HepG2 (cell line): ENCODE measurements around the gene ALDH1A2. TPM values are rescaled to one million over a fixed set of nuclear protein-coding genes. Genes with fewer than 3 reads are reported as not detected.

ENCODE experiments used
- ATAC-seq: fragments of 200-7000 bp; cut with Tn5 transposase; 3 replicates; pipeline ENCODE4 v1.9.1; 2020; ENCODE audit warnings: mild to moderate bottlenecking, moderate library complexity
- BruUV-seq: library from RNA; stranded (reverse); fragments of 400-500 nt; replicated peaks from 2 replicates; lab custom pipeline; 2021; lab: Mats Ljungman, UMichigan
- CTCF ChIA-PET: fragments of 300-600 bp; formaldehyde crosslinking; extraction: SDS; loops from one replicate; lab custom pipeline; 2021; ENCODE audit warnings: low total read pairs, inconsistent platforms, low intra/inter-chr PET ratio; lab: Yijun Ruan, JAX
- POLR2A ChIA-PET: fragments of 350-600 bp; sonication (Branson Sonifier 250); formaldehyde crosslinking; loops from one replicate; lab custom pipeline; 2020; ENCODE audit warnings: antibody characterized with exemption, inconsistent platforms; lab: Yijun Ruan, JAX
- DNase-seq: peaks from one replicate; pipeline ENCODE4 v3.0.0-alpha.2; 2015; ENCODE audit warnings: low spot score
- FAIRE-seq: peaks from 3 replicates; lab custom pipeline; 2011; peaks lifted over from hg19 to GRCh38; lab: Jason Lieb, UNC
- H2AFZ ChIP-seq: one replicate; pipeline ENCODE4 v1.6.1; 2011; ENCODE audit warnings: low read length, inconsistent platforms
- H3K27ac ChIP-seq: fragments of 300-600 bp; 3 replicates; pipeline ENCODE4 v1.8.0; 2011; ENCODE audit warnings: mixed run types, mild to moderate bottlenecking, mixed read lengths, low read length, inconsistent platforms; ENCODE audit not compliant: insufficient read depth; ENCODE audit errors: extremely low read length
- H3K27me3 ChIP-seq, 2 experiments: fragments of 200-600 bp in 1 of 2; 2 replicates in 1 of 2; 3 replicates in 1 of 2; pipeline versions ENCODE4 v1.6.0 to v1.8.0; 2011; ENCODE audit warnings: low read length in 2 of 2, mild to moderate bottlenecking in 2 of 2, moderate library complexity in 2 of 2, inconsistent platforms in 1 of 2; ENCODE audit not compliant: insufficient read depth in 2 of 2, control insufficient read depth in 1 of 2
- H3K36me3 ChIP-seq, 2 experiments: fragments of 200-600 bp in 1 of 2; replicated peaks in 1 of 2; 2 replicates in 1 of 2; 3 replicates in 1 of 2; pipeline versions ENCODE4 v1.5.1 to v1.8.0; 2011; ENCODE audit warnings: low read length in 2 of 2, inconsistent platforms in 1 of 2; ENCODE audit not compliant: insufficient read depth in 2 of 2, control insufficient read depth in 1 of 2
- H3K4me1 ChIP-seq: 2 replicates; pipeline ENCODE4 v1.5.1; 2012; ENCODE audit warnings: low read length, inconsistent platforms; ENCODE audit not compliant: insufficient read depth
- H3K4me2 ChIP-seq: 2 replicates; pipeline ENCODE4 v1.6.0; 2011; ENCODE audit warnings: low read depth, low read length, inconsistent platforms
- H3K4me3 ChIP-seq, 3 experiments: fragments of 200-600 bp in 1 of 3; sonication (generic), shearing (Covaris generic) in 1 of 3; replicated peaks in 1 of 3; 2 replicates each; pipeline ENCODE4 v1.5.1; 2011 to 2016; ENCODE audit warnings: low read length in 3 of 3, inconsistent platforms in 2 of 3, low read depth in 2 of 3, mild to moderate bottlenecking in 2 of 3, control low read depth in 1 of 3, mixed read lengths in 1 of 3; ENCODE audit not compliant: insufficient read depth in 1 of 3
- H3K79me2 ChIP-seq: one replicate; pipeline ENCODE4 v1.6.1; 2011; ENCODE audit warnings: low read length, inconsistent platforms; ENCODE audit not compliant: insufficient read depth
- H3K9ac ChIP-seq: 2 replicates; pipeline ENCODE4 v1.6.0; 2011; ENCODE audit warnings: mild to moderate bottlenecking, low read depth, low read length, inconsistent platforms; ENCODE audit not compliant: insufficient read depth
- H3K9me3 ChIP-seq: 2 replicates; pipeline ENCODE4 v1.5.1; 2012; ENCODE audit warnings: mild to moderate bottlenecking, low read length
- H4K20me1 ChIP-seq: 2 replicates; pipeline ENCODE4 v1.6.0; 2011; ENCODE audit warnings: inconsistent platforms, mild to moderate bottlenecking, low read length, moderate library complexity; ENCODE audit not compliant: insufficient read depth
- AGO2 ChIP-seq: fragments of 200-400 bp; formaldehyde crosslinking; optimal IDR thresholded peaks from 2 replicates; pipeline ENCODE3; 2017; ENCODE audit warnings: mild to moderate bottlenecking, low read depth, low read length, moderate library complexity
- ETS1 ChIP-seq: sonication (generic); formaldehyde crosslinking; IDR thresholded peaks from 2 replicates; pipeline ENCODE4 v1.4.0; 2020; ENCODE audit warnings: missing genetic modification reagents
- FOXO1 ChIP-seq: sonication (generic); formaldehyde crosslinking; IDR thresholded peaks from 2 replicates; pipeline ENCODE4 v1.4.0; 2020; ENCODE audit warnings: missing genetic modification reagents
- FOXO4 ChIP-seq: sonication (generic); formaldehyde crosslinking; conservative IDR thresholded peaks from 2 replicates; pipeline ENCODE4 v1.8.1; 2023; ENCODE audit warnings: missing genetic modification reagents
- GLMP ChIP-seq: sonication (generic); formaldehyde crosslinking; IDR thresholded peaks from 2 replicates; pipeline ENCODE4 v1.9.0; 2021; ENCODE audit warnings: missing genetic modification reagents, mild to moderate bottlenecking, borderline replicate concordance
- KDM1A ChIP-seq: IDR thresholded peaks from 2 replicates; pipeline ENCODE4 v1.6.1; 2016; ENCODE audit warnings: missing compliant biosample characterization
- THAP7 ChIP-seq: sonication (generic); formaldehyde crosslinking; IDR thresholded peaks from 2 replicates; pipeline ENCODE4 v1.8.1; 2023; ENCODE audit warnings: mild to moderate bottlenecking, missing genetic modification reagents
- ZNF431 ChIP-seq: sonication (generic); formaldehyde crosslinking; IDR thresholded peaks from 2 replicates; pipeline ENCODE4 v1.9.0; 2022; ENCODE audit warnings: missing genetic modification reagents, low read depth, mild to moderate bottlenecking, borderline replicate concordance
- WGBS: methylation state at CpG from one replicate; pipeline ENCODE4 v1.1.6; 2017; ENCODE audit warnings: low lambda C conversion rate; 5-methylcytosine and 5-hydroxymethylcytosine counted together
- in situ Hi-C: cut with HindIII; loops from 2 replicates; pipeline ENCODE4 v1.10.0; 2017; ENCODE audit warnings: low pct_unique_long_range_greater_than_20kb; ENCODE audit not compliant: extremely low pct_ligation_motif_present
- intact Hi-C: fragments of 100-400 bp; cut with micrococcal nuclease; formaldehyde crosslinking; loops from one replicate; pipeline ENCODE4 v1.10.0; 2022; ENCODE audit not compliant: unreplicated experiment
- polyA plus RNA-seq, 8 experiments: library from polyadenylated mRNA; depleted of rRNA in 3 of 8; stranded (reverse) in 7 of 8; unstranded in 1 of 8; fragments of >200 nt; fragmentation: Illumina TruSeq in 4 of 8; extraction: Trizol in 4 of 8; gene quantifications; 2 replicates each; pipeline versions ENCODE4 v1.2.1 to v1.2.3, GENCODE V29; 2011 to 2016; ENCODE audit warnings: low read depth in 4 of 8, missing spikeins in 1 of 8, mixed read lengths in 1 of 8; ENCODE audit not compliant: insufficient read depth in 1 of 8
- total RNA-seq, 5 experiments: library from RNA; depleted of rRNA; stranded (reverse); fragments of >200 nt; fragmentation: Illumina TruSeq; extraction: Trizol; gene quantifications; 2 replicates each; pipeline ENCODE4 v1.2.3, GENCODE V29; 2016; ENCODE audit warnings: low read depth in 1 of 5

The ALDH1A2 gene
- total and polyA plus RNA-seq, 2 of the 13 experiments (the other 11 are each of a cell fraction or from before 2014, with no cell fraction given): 0.64 to 0.90 TPM

GRCh38 chr15:58058729-58059128 is 6.8 kb downstream of the ALDH1A2 start:
- ChIA-PET POLR2A (no interaction called here), CTCF (no interaction called here)
- WGBS: 2% methylated on average over 2 of the region's 2 CpGs
- no peak for FAIRE-seq
- H3K4me3 ChIP-seq: no peak overlapping the region
- no peak for ATAC-seq
- intact Hi-C loops: no loop called here
- no peaks in the 10 kb centered on the region for H3K36me3 ChIP-seq
- no peaks in the 10 kb centered on the region for H4K20me1 ChIP-seq
- no peaks in the 10 kb centered on the region for H3K79me2 ChIP-seq
- H3K4me2 ChIP-seq: no peak overlapping the region
- DNase-seq: no peak
- H3K4me1 ChIP-seq: no peaks in the 10 kb centered on the region
- TF ChIP-seq ETS1 (CRISPR knock-in tag): no peak
- H2AFZ ChIP-seq: no peak overlapping the region
- no peaks in the 10 kb centered on the region for H3K27me3 ChIP-seq
- no TSS peak for BruUV-seq
- H3K27ac ChIP-seq: no peak overlapping the region
- in situ Hi-C loops: no loop called here
- H3K9ac ChIP-seq: no peak overlapping the region
- H3K9me3 ChIP-seq: no peaks in the 10 kb centered on the region

- no peak for ATAC-seq
- Histone ChIP-seq H3K4me3 (no peak overlapping the region), H3K27me3 (no peaks in the 10 kb centered on the region), H3K79me2 (no peaks in the 10 kb centered on the region), H3K27ac (no peak overlapping the region), H3K36me3 (no peaks in the 10 kb centered on the region), H3K4me2 (no peak overlapping the region), H4K20me1 (no peaks in the 10 kb centered on the region), H3K4me1 (no peaks in the 10 kb centered on the region), H2AFZ (no peak overlapping the region), H3K9ac (no peak overlapping the region), H3K9me3 (no peaks in the 10 kb centered on the region)
- BruUV-seq: no TSS peak
- intact Hi-C loops: no loop called here
- FAIRE-seq: no peak
- ChIA-PET CTCF (no interaction called here), POLR2A (no interaction called here)
- WGBS: under 1% methylated on average over 3 of the region's 3 CpGs
- in situ Hi-C loops: no loop called here
- no peak for TF ChIP-seq FOXO1 (CRISPR knock-in tag)
- no peak for TF ChIP-seq AGO2
- TF ChIP-seq FOXO4 (CRISPR knock-in tag): no peak
- no peak for TF ChIP-seq ZNF431 (CRISPR knock-in tag)
- no peak for TF ChIP-seq THAP7 (CRISPR knock-in tag)
- no peak for TF ChIP-seq KDM1A
- TF ChIP-seq GLMP (CRISPR knock-in tag): no peak
- DNase-seq: no peak
Observed at GRCh38 chr15:58058073-58058472, 7.4 kb downstream of the ALDH1A2 start.
